Left renal pelvis (tissue), 4 donors: ENCODE measurements around the gene CRACR2A. TPM values are rescaled to one million over a fixed set of nuclear protein-coding genes. Genes with fewer than 3 reads are reported as not detected.

Experiments used
- DNase-seq, 4 donors: peaks; one replicate each; pipeline ENCODE4 v3.0.0-alpha.2; 2013; ENCODE audit warnings: low read depth in 4 of 4, low spot score in 3 of 4
- polyA plus RNA-seq, 4 donors: library from polyadenylated mRNA; unstranded; fragments of 120-200 nt; gene quantifications; one replicate each; pipeline ENCODE4 v1.2.1, GENCODE V29; 2013; ENCODE audit not compliant: insufficient read length in 4 of 4

CRACR2A gene
- polyA plus RNA-seq, 4 donors = 1.2 to 1.5 (median 1.3) TPM

- no peak for DNase-seq
Measured at GRCh38 chr12:3692616-3693365, 60.1 kb downstream of the CRACR2A start.

DNA sequence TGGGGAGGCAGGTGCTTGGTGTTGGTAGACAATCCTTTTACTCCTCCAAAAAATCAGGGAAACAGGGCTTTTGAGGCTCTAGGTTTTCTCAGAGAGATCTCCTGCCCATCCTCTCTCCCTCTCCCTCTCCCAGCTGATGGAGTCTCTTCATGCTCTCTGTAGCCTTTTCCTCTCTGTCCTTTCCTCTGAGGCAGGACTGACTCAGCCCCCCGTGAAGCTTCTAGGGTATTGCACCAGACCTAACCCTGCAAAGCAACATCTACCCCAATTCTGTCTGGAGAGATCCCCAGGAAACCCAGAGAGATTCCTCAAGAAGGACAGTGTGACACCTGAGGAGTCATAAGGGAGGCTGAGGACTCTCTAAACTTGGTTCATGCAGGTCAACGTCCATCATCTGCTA is 66.4 kb downstream of the CRACR2A start:
- no peak for DNase-seq

DNA sequence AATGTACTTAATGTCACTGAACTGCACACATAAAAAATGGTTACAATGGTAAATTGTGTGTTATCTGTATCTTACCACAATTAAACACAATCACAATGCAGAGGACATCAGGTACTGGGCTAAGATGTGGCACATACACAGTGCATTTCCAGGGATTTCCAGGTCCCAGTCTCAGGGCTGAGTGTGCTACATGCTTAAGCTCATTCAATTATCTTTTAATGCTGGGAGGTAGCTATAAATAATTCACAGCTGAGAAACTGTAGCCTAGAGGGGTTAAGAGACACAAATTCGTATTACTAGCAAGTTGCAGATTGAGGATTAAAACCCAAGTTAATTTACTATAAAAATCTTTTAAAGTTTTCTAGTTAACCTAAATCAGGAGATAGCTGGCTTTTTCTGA is 67.1 kb downstream of the CRACR2A start:
- DNase-seq = no peak

GRCh38 chr12:3684449-3685051 is 68.4 kb downstream of the CRACR2A start:
- peak in 2 of 4 donors; percentile 25 to 41 for DNase-seq

- DNase-seq = no peak
Measured at GRCh38 chr12:3683670-3684069, 69.2 kb downstream of the CRACR2A start.

DNA sequence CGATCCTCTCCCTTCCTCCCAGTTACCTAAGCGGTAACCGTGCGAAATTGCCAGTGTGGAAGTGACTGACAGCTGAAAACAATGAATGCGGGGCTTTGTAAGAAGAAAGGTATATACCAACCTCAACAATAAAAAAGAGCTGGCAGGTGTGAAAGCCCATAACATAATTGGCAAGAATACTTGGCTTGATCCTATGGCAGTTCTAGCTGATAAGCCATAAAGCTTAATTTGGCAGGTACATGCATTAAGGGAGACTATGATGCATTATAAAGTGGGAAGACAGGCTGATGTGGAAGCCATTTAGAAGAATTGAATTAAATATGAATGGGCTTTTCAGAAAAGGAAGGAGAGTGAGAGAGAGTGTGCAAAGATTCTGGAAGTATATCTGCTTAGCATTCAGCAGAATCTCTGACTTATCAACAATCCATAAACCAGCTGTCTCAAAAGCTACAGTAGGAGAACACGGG is 71.3 kb downstream of the CRACR2A start:
- DNase-seq = no peak

DNA sequence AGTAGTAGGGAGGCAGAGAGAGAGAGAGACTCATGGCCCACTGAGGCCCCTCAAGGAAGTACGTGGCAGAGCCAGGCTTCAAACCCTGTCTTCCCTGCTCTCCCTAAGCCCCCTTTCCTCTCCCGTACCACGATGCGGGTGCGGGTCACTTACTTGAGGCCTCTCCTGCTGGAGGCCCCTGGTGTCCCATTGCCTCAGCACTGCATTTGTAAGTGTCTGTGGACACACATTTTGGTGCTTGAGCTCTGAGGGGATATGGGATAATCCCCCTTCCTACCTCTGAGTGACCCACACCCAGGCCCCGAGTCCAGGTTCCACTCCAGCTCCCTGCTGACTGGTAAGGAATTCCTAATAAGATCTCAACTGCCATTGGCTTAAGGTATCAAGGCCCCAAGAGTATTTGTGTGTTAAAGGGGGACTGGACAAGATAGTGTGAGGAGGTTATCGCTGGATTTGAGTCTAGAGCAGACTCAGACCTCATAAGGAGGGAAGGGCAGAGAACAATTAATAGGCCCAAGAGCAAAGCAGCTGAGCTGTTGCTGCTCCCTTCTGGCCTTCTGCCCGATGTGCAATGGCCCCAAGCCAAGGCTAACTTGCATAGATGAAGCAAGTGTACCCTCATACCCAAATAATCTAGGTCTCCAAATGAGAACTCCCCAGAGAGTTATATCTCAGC is 71.9 kb downstream of the CRACR2A start:
- no peak for DNase-seq

GRCh38 chr12:3679831-3680230 is 73.1 kb downstream of the CRACR2A start:
- no peak for DNase-seq

- DNase-seq = no peak
Measured at GRCh38 chr12:3677609-3678008, 75.3 kb downstream of the CRACR2A start.

- DNase-seq = no peak
Measured at GRCh38 chr12:3673981-3674708, 78.8 kb downstream of the CRACR2A start.

GRCh38 chr12:3672113-3672509 is 80.8 kb downstream of the CRACR2A start:
- DNase-seq = no peak

DNA sequence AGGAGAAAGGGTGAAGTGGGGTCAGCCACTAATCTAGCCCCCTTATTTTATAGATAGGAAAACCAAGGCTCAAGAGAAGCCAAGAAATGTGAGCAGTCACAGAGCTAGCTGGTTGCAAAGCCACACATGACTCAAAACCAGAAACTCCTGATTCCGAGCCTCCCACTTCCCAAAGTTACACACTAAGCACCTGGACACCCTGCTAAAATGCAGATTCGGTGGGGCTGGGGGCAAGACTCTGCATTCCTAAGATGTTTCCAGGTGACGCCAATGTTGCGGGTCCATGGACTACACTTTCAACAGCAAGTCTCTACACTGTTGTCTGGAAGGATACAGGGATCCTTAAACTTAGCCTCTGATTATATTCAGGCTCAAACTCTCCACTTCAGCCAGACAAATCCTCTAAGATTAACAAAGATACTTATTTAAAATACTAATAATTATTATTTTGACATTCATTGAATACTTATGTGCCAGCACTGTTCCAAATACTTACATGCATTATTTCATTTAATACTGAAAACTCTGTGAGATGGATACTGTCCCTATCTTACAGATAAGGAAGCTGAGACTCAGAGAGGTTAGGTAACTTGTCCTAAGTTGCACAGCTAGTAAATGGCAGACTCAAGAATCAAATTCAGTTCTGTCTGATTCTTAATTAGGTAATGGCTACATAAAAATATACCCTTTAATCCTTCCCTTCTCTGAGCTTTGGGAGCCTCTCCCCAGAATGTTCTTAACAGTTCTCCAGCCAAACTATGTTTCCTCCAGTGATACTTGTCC is 81.4 kb downstream of the CRACR2A start:
- no peak for DNase-seq

GRCh38 chr12:3670083-3670620 is 82.8 kb downstream of the CRACR2A start:
- no peak for DNase-seq

DNA sequence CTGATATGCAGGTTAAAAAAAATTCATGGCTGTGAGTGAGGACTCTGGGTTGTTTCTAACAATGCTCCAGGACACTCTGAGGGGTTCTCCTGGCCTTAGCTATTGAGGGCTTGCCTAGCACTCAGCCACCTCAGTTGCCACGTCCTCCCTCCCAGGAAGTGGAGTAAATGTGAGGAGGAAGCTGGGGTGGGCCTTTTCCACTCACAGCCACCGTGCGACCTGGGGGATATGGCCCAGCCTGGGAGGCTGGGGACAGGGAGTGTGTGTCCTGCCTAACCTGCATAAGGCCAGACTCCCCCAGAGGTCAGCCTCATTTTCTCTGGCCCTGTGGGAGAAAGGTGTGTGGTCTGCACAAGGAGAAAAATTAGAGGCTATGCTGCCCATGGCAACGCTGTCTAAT is 83.3 kb downstream of the CRACR2A start:
- DNase-seq = no peak

DNA sequence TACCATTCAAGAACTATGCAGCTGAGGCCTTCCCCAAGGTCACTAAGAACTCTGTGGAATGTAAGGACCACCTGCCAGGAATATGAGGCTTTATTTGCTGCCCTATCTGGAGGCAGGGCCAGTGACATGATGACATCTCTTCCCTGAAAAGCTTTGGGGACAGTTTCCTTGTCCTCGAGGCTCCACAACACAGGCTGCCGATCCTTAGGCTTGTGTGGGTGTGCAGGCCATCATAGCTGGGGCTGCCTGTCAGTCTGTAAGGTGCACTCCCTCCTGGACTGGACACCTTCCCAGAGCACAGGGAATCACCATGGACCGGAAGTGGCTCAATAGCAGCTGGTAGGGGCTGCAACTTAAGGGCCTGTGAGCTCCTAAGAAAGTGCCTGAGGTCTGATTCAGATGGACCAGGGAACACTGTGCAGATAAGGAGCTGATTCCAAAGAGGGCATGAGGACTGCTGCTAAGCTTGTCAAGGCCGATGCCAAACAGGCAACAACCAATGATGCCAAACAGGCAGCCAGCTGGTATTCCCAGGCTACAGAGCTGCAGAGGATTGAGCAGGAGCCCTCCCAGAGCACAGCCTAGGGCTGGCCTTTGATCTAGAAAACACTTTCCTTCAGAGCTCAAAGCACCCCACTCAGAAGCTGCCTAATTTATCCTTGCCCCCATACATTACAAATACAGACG is 84.3 kb downstream of the CRACR2A start:
- DNase-seq = no peak

- DNase-seq = no peak
Measured at GRCh38 chr12:3667485-3667884, 85.4 kb downstream of the CRACR2A start.

- DNase-seq = no peak
Measured at GRCh38 chr12:3666441-3666840, 86.5 kb downstream of the CRACR2A start.

DNA sequence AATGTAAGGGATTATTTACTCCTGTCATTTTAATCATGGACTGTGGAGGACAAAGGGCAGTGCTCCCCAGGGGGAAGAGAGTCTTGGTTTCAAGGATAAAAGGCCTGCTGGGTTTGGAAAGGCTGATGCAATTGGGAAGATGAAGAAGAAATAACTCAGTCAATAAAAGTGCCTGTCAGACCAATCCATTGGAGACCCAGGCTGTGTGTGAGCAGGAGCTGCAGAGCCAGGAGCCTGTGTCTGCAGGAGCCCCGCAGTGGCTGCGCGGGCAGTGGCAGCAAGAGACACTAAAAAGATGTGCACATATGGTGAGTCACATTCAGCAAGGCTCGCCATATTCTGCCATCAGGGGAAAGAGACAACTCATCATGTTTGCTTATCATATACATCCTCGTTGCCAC is 90.4 kb downstream of the CRACR2A start:
- no peak for DNase-seq

GRCh38 chr12:3661028-3661427 is 91.9 kb downstream of the CRACR2A start:
- no peak for DNase-seq
